LoVo (cell line): ENCODE data around the gene GABRB1.
"Not testable (repeated sequence)": the region's sequence is repeated elsewhere in the genome, so short reads cannot be mapped to it uniquely, and the experiment has no call there.

Source experiments
- DNase-seq: peaks from one replicate; pipeline ENCODE4 v3.0.0-alpha.2; 2016; ENCODE audit warnings: low spot score

Gene GABRB1

GRCh38 chr4:47309165-47309564 lies 277.8 kb downstream of the GABRB1 start:
- DNase-seq, result no peak

- no peak for DNase-seq
Observed at GRCh38 chr4:47312170-47312569, 280.8 kb downstream of the GABRB1 start.

- DNase-seq, result no peak
Observed at GRCh38 chr4:47313384-47313783, 282.0 kb downstream of the GABRB1 start.

DNA sequence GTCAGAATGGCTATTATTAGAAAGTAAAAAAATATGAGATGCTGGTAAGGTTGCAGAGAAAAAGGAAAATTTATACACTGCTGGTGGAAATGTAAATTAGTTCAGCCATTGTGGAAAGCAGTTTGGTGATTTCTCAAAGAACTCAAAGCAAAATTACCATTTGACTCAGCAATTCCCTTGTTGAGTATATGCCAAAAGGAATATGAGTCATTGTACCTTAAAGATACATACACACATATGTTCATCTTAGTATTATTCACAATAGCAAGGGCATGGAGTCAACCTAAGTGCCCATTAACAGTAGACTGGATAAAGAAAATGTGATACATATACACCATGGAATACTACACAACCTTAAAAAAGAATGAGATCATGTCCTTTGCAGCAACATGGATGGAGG lies 284.0 kb downstream of the GABRB1 start:
- no peak for DNase-seq

DNA sequence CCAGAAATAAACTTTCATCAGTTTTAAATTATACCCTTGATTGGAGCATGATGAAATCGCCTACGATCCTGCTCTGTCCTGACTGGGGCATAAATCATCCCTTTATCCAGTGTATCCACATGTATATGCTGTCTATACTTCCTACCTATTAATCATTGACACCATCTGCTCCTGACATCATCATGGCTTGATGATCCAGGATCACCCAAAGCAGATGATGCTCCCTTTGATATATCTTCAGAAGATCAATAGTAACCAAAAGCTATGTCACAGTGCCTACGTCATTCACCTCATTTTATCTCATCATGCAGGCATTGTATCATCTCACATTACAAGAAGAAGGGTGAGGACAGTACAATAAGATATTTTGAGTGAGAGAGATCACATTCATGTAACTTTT lies 294.7 kb downstream of the GABRB1 start:
- no peak for DNase-seq

- DNase-seq, result no peak
Observed at GRCh38 chr4:47330866-47331265, 299.5 kb downstream of the GABRB1 start.

DNA sequence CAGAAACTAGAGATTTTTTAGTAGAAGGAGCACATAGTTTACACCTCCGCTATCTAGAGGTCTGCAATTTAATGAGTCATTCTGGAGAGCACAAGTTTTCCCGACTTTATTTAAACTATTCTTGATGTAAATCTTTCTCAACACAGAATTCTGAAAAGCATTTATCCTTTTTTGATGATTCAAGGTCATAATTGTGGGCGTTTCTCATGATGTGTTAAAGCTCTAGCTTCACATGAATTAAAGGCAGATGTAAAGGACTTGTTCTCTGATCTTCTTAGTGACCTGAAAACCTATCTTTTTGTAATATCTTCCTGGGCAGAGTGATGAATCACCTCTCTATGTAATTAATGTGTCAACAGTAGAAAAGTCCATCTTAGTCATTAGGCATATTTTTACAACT lies 303.3 kb downstream of the GABRB1 start:
- DNase-seq, result no peak

- DNase-seq, result no peak
Observed at GRCh38 chr4:47337893-47338292, 306.5 kb downstream of the GABRB1 start.

- no peak for DNase-seq
Observed at GRCh38 chr4:47340914-47341313, 309.5 kb downstream of the GABRB1 start.

- no peak for DNase-seq
Observed at GRCh38 chr4:47342796-47343195, 311.4 kb downstream of the GABRB1 start.

GRCh38 chr4:47349326-47349725 lies 318.0 kb downstream of the GABRB1 start:
- no peak for DNase-seq

- no peak for DNase-seq
Observed at GRCh38 chr4:47355568-47355967, 324.2 kb downstream of the GABRB1 start.

- DNase-seq, result no peak
Observed at GRCh38 chr4:47359891-47360290, 328.5 kb downstream of the GABRB1 start.

DNA sequence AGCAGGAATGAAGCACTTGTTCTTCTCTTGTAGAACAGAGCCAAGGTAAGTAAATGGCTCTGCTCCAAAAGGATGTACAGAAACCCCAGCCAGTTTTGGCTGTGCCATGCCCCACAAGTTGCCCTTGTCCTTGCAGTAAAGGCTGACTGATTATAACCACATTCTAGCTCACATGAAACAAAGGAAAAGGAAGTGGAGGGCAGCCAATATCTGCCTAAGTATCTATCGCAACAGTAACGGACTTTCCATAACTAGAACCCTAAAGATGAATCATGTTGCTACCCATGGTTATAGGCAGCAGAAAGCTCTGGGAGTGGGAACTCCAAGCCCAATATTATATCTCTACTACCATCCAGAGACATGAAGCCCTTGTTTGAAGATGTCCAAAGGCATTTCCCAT lies 336.4 kb downstream of the GABRB1 start:
- no peak for DNase-seq

- DNase-seq, result no peak
Observed at GRCh38 chr4:47368211-47368610, 336.8 kb downstream of the GABRB1 start.

GRCh38 chr4:47372561-47372960 lies 341.2 kb downstream of the GABRB1 start:
- DNase-seq, result no peak

GRCh38 chr4:47373174-47373573 lies 341.8 kb downstream of the GABRB1 start:
- no peak for DNase-seq

- DNase-seq, result no peak
Observed at GRCh38 chr4:47373709-47374108, 342.3 kb downstream of the GABRB1 start.

GRCh38 chr4:47374477-47374876 lies 343.1 kb downstream of the GABRB1 start:
- no peak for DNase-seq

- not testable (repeated sequence) for DNase-seq
Observed at GRCh38 chr4:47378021-47378530, 346.7 kb downstream of the GABRB1 start.

DNA sequence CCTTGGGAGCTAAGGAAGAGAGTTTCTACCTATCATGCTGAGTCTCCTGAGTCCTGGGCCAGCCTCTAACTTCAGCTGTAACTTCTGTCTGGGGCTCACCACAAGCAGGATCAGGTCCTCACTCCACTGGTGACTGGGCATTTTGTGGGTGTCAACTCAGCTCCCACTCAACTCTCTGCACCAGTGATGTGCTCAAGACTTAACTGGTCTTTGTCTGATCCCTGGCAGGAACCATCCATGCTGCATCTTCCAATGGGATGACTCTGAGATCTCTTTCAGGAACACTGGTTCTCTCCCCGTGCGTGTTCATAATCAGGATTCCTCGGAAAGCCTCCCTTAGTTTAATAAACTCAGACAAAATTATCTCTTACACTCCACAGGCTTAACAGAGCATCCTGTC lies 349.8 kb downstream of the GABRB1 start:
- DNase-seq, result no peak

- no peak for DNase-seq
Observed at GRCh38 chr4:47382846-47383360, 351.5 kb downstream of the GABRB1 start.

DNA sequence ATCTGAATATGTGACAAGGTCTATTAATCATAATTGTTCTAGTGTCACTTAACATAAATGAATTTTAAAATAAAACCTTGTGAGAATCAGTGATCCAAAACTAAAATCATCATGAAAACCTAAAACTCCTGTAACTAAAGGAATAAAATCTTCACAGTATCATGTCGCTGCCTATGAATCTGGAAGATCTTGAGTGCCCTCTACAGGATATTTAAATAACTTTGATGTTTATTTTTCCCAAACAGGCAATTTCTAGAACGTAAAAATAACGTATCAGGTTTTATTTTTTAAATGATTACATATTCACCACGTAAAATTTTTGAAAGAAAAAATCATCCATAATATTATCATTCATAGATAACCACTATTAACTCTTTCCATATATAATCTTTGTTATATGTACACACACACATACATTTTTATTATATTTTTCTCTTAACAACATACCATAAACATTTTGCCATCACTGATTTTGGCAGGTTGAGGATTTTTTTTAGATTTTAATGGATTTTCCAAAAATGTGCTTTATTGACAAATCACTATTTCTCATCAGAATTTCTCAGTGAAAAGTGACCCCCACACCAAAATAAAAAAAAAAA lies 352.6 kb downstream of the GABRB1 start:
- peak; percentile 44 for DNase-seq

- no peak for DNase-seq
Observed at GRCh38 chr4:47386146-47386545, 354.8 kb downstream of the GABRB1 start.
